HepG2 (cell line): ENCODE measurements around the gene KLHDC8B. TPM values are rescaled to one million over a fixed set of nuclear protein-coding genes. Genes with fewer than 3 reads are reported as not detected.

Source experiments
- BCL3 ChIP-seq: sonication (generic); formaldehyde crosslinking; IDR thresholded peaks from 2 replicates; pipeline ENCODE4 v1.5.1; 2020; ENCODE audit warnings: mild to moderate bottlenecking, missing genetic modification reagents, moderate library complexity
- GTF3A ChIP-seq: sonication (generic); formaldehyde crosslinking; conservative IDR thresholded peaks from 2 replicates; pipeline ENCODE4 v1.4.0; 2020; ENCODE audit warnings: mild to moderate bottlenecking, missing genetic modification reagents
- HCFC1 ChIP-seq: fragments of 150-350 bp; IDR thresholded peaks from 2 replicates; pipeline ENCODE4 v1.6.1; 2014; ENCODE audit warnings: low read depth, low read length
- HDAC2 ChIP-seq: sonication (generic); formaldehyde crosslinking; IDR thresholded peaks from 2 replicates; pipeline ENCODE4 v1.4.0; 2020; ENCODE audit warnings: missing genetic modification reagents
- PHF21A ChIP-seq: sonication (generic); formaldehyde crosslinking; IDR thresholded peaks from 2 replicates; pipeline ENCODE4 v1.5.0; 2020; ENCODE audit warnings: mild to moderate bottlenecking, missing genetic modification reagents
- SAFB2 ChIP-seq: sonication (generic); formaldehyde crosslinking; IDR thresholded peaks from 2 replicates; pipeline ENCODE4 v1.5.1; 2020; ENCODE audit warnings: missing genetic modification reagents, low read depth, mild to moderate bottlenecking, borderline replicate concordance
- SP140L ChIP-seq: sonication (generic); formaldehyde crosslinking; IDR thresholded peaks from 2 replicates; pipeline ENCODE4 v1.4.0; 2020; ENCODE audit warnings: missing genetic modification reagents, borderline replicate concordance
- USF2 ChIP-seq, 2 experiments: sonication (generic) in 1 of 2; formaldehyde crosslinking in 1 of 2; IDR thresholded peaks; 2 replicates each; pipeline versions ENCODE4 v1.5.1 to v1.6.1; 2011 to 2020; ENCODE audit warnings: borderline replicate concordance in 1 of 2, low read depth in 1 of 2, low read length in 1 of 2, mild to moderate bottlenecking in 1 of 2, missing genetic modification reagents in 1 of 2, moderate library complexity in 1 of 2
- ZBTB49 ChIP-seq: sonication (generic); formaldehyde crosslinking; IDR thresholded peaks from 2 replicates; pipeline ENCODE4 v1.4.0; 2020; ENCODE audit warnings: missing genetic modification reagents, borderline replicate concordance
- ZNF407 ChIP-seq: sonication (generic); formaldehyde crosslinking; IDR thresholded peaks from one replicate; pipeline ENCODE4 v1.5.1; 2020; ENCODE audit warnings: mild to moderate bottlenecking, missing genetic modification reagents; ENCODE audit errors: not compliant biosample characterization
- ZNF432 ChIP-seq: sonication (generic); formaldehyde crosslinking; IDR thresholded peaks from 2 replicates; pipeline ENCODE4 v1.5.0; 2020; ENCODE audit warnings: missing genetic modification reagents, mild to moderate bottlenecking, borderline replicate concordance
- ZNF556 ChIP-seq: sonication (generic); formaldehyde crosslinking; IDR thresholded peaks from 2 replicates; pipeline ENCODE4 v1.4.0; 2020; ENCODE audit warnings: mild to moderate bottlenecking, missing genetic modification reagents, borderline replicate concordance
- ZNF674 ChIP-seq: sonication (generic); formaldehyde crosslinking; IDR thresholded peaks from 2 replicates; pipeline ENCODE4 v1.5.0; 2020; ENCODE audit warnings: low read depth, mild to moderate bottlenecking, missing genetic modification reagents
- polyA plus RNA-seq, 8 experiments: library from polyadenylated mRNA; depleted of rRNA in 3 of 8; stranded (reverse) in 7 of 8; unstranded in 1 of 8; fragments of >200 nt; fragmentation: Illumina TruSeq in 4 of 8; extraction: Trizol in 4 of 8; gene quantifications; 2 replicates each; pipeline versions ENCODE4 v1.2.1 to v1.2.3, GENCODE V29; 2011 to 2016; ENCODE audit warnings: low read depth in 4 of 8, missing spikeins in 1 of 8, mixed read lengths in 1 of 8; ENCODE audit not compliant: insufficient read depth in 1 of 8
- total RNA-seq, 5 experiments: library from RNA; depleted of rRNA; stranded (reverse); fragments of >200 nt; fragmentation: Illumina TruSeq; extraction: Trizol; gene quantifications; 2 replicates each; pipeline ENCODE4 v1.2.3, GENCODE V29; 2016; ENCODE audit warnings: low read depth in 1 of 5

KLHDC8B gene
- total and polyA plus RNA-seq, 2 of the 13 experiments (the other 11 are each of a cell fraction or from before 2014, with no cell fraction given) = 17.2 to 17.8 TPM

GRCh38 chr3:49166752-49167556, 4.4 kb upstream of the KLHDC8B start (continued):
- no peak for TF ChIP-seq ZNF407 (CRISPR knock-in tag)
- no peak for TF ChIP-seq PHF21A (CRISPR knock-in tag)
- no peak for TF ChIP-seq BCL3
- TF ChIP-seq GTF3A (CRISPR knock-in tag) = no peak; the same call in 1 of the 2 replicates
- TF ChIP-seq SP140L (CRISPR knock-in tag) = no peak
- no peak for TF ChIP-seq ZBTB49 (CRISPR knock-in tag)
- no peak for TF ChIP-seq SAFB2
- TF ChIP-seq ZNF674 (CRISPR knock-in tag) = no peak
- TF ChIP-seq USF2 (IDR thresholded peaks at IDR 0.05; ENCODE audit: low read depth, low read length) = no peak
- peak; percentile 63; the same call in 1 of the 2 replicates for TF ChIP-seq USF2 (CRISPR knock-in tag; IDR thresholded peaks at IDR 0.05; ENCODE audit: borderline replicate concordance)
- TF ChIP-seq ZNF556 (CRISPR knock-in tag) = no peak; the same call in 1 of the 2 replicates
- no peak for TF ChIP-seq HDAC2 (CRISPR knock-in tag)
- no peak for TF ChIP-seq HCFC1
- no peak for TF ChIP-seq ZNF432 (CRISPR knock-in tag)
